Measurements from ENCODE around the gene SELENOP.
"Not testable (repeated sequence)": the region's sequence is repeated elsewhere in the genome, so short reads cannot be mapped to it uniquely, and the experiment has no call there.

SELENOP gene

DNA sequence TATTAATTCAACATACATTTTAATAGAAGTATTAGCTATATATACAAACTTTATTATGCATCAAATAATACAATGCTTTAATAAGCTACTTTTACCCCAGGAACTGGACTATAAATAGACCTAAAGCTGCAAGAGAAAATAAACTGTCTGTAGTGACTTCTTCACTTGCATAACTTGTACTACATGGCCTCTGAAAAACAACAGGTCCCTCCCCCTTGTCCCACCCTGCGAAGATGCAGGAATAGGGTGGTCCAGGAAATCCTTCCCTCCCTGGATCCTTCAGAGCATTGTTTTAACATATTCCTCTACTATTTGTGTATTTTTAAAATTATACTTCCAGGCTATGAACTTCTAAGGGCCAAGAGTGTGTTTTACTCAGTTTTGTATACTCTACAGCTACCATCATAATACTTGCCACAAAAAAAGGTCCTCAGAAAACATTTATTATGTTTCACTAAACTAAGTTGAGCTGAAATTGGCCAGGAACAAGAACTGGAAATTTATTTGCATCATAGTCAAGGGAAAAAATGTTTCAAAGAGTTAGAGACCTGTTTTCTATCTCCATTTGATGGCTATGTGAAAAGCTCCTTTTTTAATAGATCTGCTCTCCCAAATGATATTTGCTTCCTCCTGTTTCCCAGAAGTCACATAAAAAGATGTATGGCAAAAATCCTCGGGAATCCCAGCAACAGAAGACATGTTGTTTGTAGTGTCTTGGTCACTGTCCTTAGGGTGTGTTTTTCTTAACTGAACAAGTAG, 15.2 kb upstream of the SELENOP start:
- no peak for DNase-seq (ENCODE audit: low read depth in 2 of 2)

DNA sequence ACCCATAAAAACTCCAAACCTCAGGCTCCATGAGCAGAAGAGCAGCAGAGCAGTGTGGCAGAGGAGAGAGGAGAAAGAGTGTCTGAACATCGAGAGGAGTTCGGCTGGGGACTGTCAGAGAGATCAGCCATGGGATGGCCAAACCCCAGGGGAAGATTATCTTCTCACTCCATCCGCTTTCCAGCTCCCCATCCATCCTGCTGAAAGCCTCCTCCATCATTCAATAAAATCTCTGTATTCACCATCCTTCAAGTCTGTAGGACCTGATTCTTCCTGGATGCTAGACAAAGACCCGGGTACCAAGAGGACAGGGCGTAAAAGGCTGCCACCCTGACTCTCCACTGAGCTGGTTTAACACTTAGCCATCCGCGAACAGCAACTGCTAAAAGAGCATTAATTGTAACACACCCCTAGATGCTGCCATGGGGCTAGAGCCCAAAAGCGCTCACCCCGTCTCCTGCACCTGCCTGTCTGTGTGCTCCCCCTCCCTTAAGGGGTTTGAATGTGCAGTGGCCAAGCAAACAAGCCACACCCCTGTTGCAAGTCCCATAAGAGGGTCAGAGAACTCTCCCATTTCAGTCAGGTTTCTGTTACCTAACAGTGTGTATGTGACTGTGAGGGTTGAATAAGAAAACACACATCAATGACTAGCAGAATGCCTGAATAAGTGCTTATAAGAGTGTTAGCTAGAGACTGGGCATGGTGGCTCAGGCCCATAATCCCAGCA, 13.9 kb upstream of the SELENOP start:
- no peak for DNase-seq (ENCODE audit: low read depth in 2 of 2)

DNA sequence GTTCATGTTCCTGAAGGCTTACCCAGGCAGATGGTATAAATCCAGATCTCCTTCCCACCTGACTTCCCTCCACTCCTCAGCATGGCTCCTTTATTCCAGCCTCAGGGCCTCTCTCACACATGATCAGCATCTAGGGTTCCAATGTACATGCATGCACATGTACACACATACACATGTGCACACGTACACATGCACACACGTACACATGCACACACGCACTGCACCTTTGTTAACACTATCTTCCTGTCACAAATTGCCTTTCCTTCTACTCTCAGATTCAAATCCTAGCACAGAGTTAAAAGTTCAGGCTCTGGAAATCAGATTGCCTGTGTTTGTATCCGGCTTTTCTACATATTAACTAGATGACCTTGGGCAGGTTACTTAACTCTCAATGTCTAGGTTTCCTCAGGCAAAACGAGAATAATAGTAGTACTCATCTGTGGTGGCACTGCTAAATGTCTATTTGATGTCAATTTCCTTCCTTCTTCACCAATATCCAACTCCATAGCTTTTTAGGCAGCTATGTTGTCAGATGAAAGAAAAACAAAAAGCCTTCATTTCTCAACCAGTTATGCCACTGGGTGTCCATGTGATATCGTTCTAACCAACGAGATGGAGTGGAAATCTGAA, 12.8 kb upstream of the SELENOP start:
- DNase-seq (ENCODE audit: low read depth in 2 of 2): no peak

DNA sequence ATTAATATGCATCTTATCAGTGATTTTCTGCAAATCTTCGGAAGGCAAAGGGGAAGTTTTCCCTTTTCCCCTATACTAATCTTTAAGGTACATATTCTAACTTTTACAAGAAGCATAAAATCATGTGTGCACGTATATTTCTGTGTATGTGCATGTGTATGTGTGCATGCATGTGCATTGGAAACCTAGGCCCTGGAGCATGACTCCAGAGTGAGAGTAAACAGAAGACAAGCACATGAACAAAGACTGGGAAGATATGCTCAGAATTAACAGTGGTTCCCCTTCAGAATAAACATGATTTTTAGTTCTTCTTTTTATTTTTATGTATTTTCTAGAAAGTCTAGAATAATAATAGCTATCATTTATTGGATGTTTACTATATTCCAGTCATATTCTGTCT, 10.9 kb upstream of the SELENOP start:
- no peak for DNase-seq (ENCODE audit: low read depth in 2 of 2)

DNA sequence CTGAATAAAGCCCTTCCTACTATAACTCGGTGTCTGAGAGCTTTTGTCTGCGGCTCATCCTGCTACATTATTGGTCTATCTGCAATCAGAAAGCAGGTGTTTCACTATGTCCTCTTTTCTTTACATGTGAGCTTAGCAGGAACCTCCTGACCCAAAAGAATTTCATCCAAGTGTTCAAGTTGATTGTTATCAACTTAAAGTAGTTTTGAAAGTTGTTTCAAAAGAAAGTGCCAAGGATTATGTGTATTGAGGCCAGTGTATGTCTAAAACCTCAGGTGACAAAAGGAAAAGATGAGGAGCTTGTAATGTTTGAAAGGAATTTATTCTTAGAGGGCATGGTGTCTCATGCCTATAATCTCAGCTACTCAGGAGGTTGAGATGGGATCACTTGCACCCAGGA, 8.1 kb upstream of the SELENOP start:
- DNase-seq (ENCODE audit: low read depth in 2 of 2): no peak

DNA sequence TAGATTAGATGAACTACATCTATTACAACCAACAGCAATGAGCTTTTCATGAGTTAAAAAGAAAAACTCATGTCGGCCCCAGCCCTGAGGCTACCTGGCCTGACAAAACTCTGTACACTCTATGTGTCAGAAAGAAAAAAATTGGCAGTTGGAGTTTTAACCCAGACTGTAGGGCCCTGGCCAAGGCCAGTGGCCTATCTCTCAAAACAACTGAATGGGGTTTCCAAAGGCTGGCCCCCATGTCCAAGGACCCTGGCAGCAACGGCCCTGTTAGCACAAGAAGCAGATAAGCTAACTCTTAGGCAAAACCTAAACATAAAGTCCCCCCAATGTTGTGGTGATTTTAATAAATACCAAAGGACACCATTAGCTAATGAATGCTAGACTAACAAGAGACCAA, 4.9 kb upstream of the SELENOP start:
- DNase-seq (ENCODE audit: low read depth in 2 of 2): not testable (repeated sequence)

DNA sequence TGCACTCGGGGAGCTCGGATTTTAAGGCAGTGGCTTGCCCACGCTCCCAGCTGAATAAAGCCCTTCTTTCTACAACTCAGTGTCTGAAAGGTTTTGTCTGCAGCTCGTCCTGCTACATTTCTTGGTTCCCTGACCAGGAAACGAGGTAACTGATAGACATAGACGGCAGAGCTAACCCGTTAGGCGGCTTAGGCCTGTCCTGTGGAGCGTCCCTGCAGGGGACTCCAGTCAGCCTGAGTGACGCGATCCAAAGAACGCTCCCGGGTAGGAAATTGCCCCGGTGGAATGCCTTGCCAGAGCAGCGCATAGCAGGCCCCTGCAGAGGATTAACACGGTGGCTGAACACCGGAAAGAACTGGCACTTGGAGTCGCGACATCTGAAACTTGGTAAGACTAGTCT, 1.8 kb upstream of the SELENOP start:
- no peak for DNase-seq (ENCODE audit: low read depth in 2 of 2)

DNA sequence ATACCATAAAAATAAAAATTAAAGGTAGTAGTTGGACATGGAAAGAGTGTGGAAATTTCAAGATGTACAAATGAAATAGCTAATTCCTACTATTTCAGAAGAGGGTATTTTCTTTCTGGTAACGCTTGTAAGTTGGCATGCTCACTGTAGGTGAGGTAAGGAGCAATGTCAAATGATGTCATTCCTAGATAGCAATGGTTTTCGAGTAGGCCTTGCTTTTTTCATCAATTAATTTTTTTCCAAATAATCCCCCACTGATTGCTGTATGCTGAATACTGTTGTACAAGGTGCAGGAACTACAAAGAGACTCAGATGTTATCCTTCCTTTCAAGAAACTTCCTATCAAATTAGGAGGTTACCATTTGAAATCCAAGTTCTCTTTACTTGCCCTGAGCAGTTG, 928 bp upstream of the SELENOP start:
- DNase-seq (ENCODE audit: low read depth in 2 of 2): no peak

DNA sequence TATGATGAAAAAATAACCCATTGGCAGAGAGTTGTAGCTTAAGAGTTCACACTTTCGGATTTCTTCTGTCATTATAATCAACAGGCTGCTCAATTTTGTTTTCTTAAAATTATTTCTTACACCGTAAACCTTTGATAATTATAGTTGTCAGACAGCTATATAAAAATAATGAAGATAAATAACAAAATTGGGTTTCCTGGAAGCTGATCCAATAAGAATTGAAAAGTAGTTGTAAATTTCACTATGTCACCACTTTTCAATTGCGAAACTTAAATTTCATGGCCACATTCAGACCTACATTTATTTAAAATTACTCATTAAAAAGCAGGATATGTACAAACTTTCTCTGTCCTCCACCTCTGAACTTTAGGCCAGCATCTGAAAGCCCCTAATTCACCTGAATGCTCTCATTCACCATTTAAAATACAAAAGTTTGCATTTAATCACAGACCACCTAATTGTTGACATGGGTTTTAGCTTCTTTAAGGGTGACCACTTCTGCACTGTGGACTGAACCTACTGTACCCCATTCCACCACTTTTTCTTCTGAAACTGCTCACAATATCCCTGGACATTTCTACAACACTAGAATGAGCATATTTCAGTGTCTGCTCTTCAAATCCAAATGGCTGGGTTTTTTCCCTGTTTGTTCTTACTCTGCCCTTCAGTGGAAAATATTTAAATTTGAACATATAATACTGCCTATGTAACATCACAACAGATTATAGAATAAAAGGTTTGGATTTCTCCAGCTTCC, 680 bp downstream of the SELENOP start:
- DNase-seq (ENCODE audit: low read depth in 2 of 2): no peak

DNA sequence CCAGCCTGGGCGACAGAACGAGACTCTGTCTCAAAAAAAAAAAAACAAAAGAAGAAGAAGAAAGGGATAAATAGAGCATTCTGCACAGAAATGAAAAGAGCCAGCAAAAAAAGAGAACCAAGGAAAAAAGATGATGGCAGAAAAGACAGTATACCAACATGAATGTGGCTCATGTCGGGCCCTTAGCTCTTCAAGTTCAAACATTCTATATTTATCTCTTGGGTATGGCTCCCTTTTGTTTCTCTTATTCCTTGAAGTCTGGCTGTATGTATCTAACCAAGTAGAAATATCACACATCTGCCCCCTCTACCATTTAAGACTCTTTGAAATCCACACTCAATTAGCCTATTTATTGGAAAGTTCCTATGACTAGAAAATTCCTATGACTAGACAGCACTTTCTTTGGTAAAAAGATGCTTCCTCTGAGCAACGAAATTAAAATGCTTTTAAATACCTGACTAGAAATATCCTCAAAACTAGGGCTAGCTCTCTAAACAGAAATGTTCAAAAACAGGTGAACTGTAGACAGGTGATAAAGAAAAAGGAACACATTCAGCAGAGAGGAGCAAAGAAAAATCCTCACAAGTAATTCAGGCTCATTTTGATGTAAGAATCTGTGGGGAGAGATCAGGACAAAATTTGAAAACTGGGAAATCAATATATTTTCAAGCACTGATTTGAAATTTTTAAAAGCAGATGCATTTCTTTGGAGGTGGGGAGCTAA, 2.6 kb downstream of the SELENOP start:
- DNase-seq (ENCODE audit: low read depth in 2 of 2): no peak

DNA sequence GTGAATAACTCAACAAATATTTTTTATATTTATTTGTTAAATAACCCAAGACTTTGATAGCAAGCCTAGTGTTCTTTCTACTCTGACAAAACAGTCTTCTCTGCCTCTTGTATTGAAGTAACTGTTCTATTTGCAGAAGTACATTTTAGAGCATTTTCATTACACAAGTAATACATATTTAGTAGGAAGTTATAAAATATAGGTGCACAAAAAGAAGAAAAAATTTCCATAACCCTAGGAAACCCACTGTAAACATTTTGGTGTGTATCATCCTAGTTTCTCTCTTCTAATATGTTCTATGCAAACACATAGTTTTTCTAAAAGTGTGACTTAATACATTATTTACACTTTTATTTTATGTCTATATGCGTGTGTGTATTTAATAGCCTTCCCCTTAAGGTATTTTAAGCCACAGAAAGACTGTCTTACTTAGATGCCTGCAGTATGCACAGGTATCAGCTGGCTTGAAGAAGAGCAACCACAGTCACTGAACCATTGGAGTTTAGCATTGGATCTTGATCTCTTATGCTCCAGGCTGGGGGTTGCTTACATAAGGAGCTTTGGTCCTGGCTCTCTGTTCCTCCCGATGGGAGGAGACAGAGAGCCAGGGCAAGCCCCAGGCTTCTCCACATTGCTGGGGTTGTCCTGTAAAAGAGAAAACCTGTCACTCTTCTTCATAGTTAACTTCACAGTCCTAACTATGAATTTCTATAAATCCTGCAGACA, 3.8 kb downstream of the SELENOP start:
- no peak for DNase-seq (ENCODE audit: low read depth in 2 of 2)

DNA sequence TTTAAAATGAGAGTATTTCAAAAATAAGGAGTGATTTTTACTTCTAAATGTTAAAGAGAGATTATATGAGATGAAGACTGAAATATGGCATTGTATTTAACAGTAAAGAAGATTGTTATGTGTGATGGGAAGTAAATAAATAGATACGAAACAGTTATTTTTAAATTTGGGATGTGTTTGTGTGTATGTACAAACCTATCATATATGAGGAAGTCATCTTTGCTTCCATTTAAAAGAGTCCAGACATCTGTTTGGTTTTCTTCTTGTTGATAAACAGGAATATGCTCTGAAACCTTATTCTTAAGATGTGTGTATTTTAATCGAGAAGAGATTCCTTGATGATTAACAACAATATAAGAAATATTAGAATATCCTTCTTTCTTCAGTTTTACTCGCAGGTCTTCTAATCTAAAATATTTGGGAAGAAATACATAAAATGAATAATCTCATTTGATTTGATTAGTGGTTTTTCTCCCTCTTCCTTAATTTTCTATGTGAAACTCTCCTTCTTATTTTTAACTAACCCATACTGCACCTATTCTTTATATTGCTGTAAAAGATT, 4.9 kb downstream of the SELENOP start:
- DNase-seq (ENCODE audit: low read depth in 2 of 2): no peak

DNA sequence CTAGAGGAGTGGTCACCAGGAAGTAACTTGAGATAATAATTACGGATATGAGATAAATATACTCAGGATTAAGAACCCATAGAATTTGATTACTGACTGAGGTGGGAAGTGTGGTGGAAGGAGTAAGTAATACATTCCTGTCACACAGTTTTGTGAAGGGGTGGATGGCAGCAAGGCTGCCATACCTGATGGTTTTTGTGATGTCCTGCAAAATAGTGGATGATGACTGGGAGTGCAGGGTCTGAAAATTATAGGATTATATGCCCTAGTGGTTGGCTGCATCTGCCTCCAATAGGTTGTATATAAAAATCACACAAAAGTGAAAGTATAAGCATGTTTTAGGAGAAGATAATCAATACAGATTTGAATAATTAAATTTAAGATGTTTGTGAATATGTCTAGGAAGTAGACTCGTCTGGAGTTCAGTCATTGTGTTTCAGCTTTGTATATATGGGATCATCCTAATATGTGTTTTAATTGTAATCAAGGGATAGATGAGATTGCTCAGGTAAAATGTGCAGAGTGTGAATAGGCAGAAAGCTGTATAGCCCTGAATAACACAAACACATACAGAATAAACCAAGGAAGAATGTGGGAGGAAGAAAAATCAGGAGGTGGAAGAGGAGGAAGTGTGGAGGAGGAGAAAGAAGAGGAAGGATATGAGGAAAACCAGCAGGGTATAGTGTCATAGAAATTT, 5.5 kb downstream of the SELENOP start:
- no peak for DNase-seq (ENCODE audit: low read depth in 2 of 2)

DNA sequence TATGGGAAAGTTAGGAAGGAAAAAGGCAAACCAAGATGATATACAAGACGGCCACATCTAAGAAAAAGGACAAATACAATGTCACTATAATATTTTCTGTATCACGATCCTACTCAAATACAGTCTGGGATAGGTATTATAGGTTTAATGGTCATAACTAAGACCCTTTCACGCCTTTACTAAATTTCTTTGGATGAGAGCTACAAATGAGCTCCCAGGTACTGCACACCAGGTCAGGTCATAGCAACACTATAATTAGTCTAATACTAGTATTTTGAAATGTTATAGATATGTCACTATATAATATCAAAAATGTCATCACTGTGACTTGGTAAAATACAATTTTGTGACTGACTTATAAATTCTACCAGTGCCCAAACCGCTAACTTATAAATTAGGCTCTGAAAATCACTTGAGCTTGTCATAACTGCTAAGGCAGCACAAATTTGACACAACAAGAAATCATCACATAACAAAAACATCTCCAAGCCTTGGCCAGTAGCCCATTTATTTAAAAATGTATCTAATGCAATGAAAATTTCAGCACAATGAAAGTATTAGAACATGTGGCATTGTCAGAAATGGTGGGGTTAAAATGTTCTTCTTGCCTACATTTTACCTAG, 6.9 kb downstream of the SELENOP start:
- DNase-seq (ENCODE audit: low read depth in 2 of 2): no peak

DNA sequence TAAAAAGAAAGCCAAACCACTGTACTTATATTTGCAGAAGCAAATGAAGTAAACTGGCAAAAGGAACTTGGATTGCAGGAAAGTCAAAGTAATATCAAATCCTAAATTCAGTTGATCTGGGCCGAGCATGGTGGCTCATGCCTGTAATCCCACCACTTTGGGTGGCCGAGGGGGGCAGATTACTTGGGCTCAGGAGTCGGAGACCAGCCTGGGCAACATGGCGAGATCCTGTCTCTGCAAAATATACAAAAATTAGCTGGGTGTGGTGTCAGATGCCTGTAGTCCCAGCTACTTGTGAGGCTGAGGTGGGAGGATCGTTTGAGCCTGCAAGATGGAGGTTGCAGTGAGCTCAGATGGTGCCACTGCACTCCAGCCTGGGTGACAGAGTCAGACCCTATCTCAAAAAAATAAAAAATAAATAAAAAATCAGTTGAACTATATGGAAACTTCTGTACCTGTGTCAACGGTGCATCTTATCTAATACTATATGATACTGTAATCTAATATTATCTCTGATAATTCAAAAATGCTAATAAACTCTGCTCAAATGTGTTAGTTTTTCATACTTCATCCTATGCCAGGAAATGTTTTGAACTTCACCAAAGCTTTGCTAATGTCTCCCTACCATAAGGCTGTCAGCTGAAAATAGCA, 10.1 kb downstream of the SELENOP start:
- no peak for DNase-seq (ENCODE audit: low read depth in 2 of 2)

DNA sequence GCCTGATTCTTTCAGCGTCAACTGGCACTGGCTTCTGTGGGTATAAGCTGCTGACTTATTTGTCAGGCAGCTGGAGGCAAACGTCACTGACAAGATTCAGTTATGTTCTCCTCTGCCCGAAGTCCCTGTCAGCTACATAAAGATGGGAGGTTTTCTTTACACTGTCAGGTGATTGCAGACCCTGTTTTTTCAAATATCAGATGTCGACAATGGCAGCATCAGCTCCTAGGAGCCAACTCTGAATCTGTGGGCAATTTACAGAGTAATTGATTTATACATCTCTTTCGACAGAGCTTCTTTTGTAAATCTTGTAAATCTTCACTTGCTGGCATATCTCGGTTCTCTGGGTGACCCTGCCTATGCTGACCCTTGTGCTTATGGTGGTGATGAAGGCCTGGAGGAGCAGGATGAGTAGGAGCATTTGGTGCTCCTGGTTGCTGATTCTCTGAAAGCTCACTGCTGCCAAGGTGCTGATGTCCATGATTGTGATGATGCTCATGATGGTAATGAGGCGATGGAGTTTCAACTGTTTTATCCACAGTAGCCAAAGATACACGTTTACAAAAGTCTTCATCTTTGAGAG, 10.9 kb downstream of the SELENOP start:
- no peak for DNase-seq (ENCODE audit: low read depth in 2 of 2)

DNA sequence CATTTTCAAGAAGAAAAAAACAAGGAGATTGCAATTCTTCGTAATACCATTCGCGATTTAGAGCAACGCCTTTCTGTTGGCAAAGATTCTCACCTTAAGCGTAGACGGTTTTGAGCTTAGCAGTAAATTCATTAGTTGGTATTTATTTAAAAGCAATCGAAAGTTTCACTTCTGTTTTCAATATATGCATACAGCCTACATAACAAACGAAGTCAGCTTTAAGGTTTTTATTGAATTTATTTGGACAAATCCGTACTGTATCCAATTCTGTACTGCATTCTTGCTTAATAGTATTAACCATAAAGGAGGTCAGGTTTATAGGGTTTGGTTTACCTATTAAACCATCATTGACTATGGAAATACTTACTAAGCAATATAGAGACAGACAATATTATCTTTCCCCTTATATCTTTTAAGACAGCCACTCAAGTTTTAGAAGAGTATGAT, 12.0 kb downstream of the SELENOP start:
- DNase-seq (ENCODE audit: low read depth in 2 of 2): no peak

DNA sequence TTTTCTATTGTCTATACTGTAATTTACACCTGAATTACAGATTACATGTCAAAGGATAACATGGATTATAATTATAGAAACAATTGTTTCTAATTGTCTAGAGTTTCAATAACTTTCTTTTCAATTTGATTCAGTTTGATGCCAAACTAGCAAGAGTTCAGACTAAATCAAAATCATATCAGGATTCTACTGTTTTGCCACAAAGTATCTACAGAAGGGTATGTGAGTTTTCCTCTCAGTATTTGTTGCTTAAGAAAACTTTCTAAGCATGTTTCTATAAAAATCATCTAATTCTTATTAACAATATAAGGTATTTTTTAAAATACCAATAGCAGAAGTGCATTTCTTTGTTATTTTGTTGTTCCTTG, 12.5 kb downstream of the SELENOP start:
- no peak for DNase-seq (ENCODE audit: low read depth in 2 of 2)

Data from stimulated activated CD8-positive, alpha-beta memory T cell treated with anti-CD3 and anti-CD28 coated beads, Interleukin-7, amount 100 ng/mL, for 4 hours (primary cell).